GM15510 (cell line): Measurements from ENCODE around the gene EFCAB11.

Source experiments
- POLR2A ChIP-seq: IDR thresholded peaks from 3 replicates; pipeline ENCODE4 v1.6.1; 2011; ENCODE audit warnings: borderline replicate concordance; ENCODE audit not compliant: insufficient read length; ENCODE audit errors: extremely low read depth

EFCAB11 gene

DNA sequence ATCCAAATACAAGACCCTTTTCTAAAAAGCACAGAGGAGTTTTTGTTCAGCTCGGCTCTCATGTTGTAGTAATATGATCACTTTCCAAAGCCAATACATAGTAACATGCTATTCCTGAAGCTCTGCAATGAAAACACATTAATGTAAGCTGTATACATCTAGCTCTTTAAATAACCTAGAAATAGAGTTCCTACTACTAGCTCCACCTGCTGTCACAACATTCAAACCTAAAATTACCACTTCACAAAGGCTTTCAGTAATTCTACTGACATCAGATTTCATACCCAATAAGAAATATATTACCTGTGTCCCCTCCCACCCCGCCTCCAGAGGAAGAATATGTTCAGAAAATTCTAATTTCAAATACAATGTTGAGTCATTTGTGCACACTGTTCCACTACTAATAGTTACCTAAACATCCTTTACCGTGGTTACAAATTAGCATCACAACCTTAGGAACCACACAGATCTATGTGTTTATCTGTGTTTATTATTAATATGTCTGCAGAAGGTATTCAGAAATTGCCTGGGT lies 17.8 kb downstream of the EFCAB11 start:
- no peak for TF ChIP-seq POLR2A

- TF ChIP-seq POLR2A: no peak
Observed at GRCh38 chr14:89933002-89933401, 21.5 kb downstream of the EFCAB11 start.

- TF ChIP-seq POLR2A: no peak
Observed at GRCh38 chr14:89927186-89927865, 27.2 kb downstream of the EFCAB11 start.

- no peak for TF ChIP-seq POLR2A
Observed at GRCh38 chr14:89926694-89927093, 27.8 kb downstream of the EFCAB11 start.

GRCh38 chr14:89924268-89924667 lies 30.3 kb downstream of the EFCAB11 start:
- no peak for TF ChIP-seq POLR2A

DNA sequence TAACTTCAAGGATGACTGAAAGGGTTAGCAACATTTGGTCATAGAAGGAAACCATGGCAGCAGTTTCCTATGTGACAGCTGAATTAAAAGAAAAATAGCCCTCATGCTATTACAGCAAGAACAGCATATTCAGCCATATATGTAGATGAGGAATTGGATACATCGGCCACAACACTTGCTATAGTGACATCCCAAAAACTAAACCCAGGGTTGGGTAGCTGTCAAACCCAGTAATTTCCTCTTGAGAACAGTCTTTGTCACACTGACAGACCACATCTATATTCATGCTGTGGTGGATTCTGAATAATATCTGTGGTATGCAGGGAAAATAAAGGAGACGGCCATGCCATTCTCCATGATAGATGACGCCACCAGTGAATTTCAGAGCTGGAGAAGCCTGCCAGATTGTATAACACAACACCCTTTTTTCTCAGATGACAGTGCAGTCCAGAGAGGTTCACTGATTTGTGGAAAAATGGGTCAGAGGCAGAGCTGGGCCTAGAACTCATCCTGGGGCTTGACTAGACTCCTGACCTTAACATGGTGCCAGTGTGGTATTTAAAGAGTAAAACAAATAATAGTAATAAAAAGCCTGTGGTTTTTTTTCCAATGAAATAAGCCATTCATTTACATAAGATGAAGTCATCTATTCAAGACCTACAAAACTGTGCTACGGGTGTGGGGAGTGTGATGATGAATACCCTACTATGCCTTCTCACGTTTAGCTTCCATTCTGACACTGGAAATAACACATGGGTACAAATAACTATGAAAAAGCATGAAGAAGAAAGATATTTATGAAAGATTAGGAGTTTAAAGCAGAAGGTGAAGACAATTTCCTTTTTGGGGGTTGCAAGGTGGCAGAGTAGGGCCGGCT lies 32.3 kb downstream of the EFCAB11 start:
- TF ChIP-seq POLR2A: no peak

DNA sequence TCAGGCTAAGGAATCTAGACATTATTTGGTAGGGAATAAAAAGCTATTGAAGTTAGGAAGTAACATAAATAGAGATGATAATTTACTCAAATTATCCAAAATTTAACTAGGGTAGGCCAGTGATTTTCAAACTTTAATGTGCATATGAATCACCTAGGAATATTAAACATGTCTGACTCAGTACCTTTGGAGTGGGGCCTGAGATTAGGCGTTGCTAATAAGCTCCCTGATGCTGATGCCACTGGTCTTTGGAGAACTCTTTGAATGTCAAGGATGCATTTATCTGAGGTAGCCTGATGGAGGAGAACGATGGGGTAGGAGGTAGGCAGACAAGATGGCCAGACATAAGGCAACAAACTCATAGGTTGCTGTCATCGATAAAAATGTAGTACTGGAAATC lies 33.2 kb downstream of the EFCAB11 start:
- no peak for TF ChIP-seq POLR2A

DNA sequence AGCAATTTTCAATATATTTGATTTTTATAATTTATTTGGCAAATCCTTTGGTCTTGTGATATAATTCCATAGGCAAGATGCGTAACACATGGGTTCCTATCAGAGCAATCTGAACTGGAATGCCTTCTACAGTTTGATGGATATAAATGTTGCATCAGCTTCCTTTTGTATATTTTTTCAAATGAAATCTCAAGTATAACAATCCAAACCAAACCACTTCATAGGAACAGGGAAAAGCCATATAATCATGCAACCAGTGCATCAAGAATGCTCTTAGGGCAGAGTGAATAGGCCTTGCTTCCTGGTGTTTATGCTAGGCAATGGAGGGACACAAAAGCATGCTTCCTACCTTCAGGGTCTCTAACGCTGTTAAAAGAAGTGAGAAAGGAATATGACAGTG lies 34.5 kb downstream of the EFCAB11 start:
- TF ChIP-seq POLR2A: no peak

DNA sequence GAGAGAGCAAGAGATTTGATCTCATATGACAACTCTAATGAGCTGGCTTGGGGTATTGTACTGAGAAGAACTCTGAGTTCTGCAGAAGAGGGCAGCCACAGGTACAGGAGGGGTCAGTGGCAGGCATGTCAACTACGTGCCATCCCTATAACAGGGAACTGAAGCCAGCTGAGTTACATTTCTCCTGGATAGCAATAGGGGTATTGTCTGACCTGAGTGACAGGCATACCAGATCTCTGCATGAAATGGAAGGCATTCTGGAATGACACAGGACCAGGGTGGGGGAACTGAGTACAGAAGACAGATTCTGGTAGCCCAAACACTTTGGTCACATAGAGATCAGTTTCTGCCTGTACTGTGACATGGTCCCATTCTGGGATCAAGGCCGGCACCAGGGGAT lies 35.8 kb downstream of the EFCAB11 start:
- TF ChIP-seq POLR2A: no peak

DNA sequence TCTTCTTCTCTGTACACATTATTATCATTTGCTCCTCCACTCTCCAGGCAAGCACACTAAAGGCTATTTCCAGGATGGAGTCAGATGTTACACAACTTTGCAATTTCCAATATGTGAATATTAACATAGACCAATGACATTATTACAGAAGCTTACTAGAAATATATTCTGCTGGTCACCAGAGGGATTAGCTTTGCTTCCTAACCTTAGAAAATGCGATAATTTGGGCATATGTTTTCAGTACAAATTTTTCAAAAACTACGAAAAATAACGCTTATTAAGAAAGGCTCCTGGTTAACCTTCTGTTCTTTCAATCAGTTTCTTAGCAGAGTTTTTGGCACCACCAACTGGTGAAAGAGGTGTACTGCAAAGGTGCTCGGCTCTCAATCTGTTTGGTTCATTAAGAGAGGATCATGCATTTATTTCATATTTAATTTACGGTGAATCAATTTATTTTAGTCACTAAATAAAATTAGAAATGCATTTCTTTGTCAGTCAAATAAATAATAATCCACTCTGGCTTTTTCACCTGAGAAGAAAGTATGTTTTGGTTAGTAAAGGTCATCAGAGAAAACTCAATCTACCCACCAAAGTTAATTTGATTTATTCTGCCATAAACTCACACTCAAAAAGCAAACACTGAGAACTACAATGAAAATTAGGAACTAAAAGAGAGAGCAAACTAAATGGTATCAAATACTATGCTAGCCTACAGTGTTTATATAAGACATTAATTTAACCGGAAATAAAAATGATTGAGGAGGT lies 39.2 kb downstream of the EFCAB11 start:
- TF ChIP-seq POLR2A: no peak

DNA sequence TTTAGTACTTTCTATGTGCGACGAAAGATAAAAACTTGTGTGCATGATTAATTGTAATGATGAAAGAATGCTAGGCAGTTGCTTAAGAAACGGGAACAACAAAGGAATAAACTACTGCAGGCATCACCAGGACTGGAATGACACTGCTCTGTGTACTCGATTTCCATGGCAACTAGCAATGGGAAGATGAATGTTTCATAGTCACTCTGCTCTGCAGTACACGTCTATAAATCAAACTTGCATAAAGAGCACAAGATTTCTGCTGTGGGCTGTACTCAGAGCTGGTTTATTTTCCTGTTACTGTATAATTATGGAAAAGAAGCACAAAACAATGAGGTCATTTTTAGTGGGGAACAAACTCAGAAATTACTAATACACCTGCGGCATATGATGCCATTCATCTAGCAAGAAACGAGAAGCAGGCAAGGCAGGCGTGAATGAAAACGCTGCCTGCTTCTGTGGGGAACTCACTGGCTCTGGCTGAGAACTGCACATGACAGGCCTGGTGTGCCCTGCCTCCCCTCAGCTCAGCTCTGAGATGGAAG lies 41.8 kb downstream of the EFCAB11 start:
- no peak for TF ChIP-seq POLR2A

DNA sequence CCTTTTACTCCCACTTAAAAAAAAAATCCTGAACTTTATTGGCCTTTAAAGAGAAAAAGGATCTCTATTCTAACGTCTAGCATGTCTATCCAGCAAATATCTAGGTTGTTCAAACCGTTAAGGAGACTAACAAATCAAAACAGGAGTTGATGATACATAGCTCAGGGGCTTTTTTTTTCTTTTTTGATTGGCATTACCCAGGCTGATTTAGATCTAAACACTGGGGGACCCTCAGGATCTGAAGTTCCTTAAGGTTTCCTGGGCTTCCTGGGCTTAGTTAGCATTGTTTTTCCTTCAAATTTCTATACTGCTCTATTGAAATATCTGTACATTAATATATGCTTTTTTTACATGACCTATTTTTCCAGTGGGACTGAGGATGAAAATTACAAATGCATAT lies 42.3 kb downstream of the EFCAB11 start:
- no peak for TF ChIP-seq POLR2A

DNA sequence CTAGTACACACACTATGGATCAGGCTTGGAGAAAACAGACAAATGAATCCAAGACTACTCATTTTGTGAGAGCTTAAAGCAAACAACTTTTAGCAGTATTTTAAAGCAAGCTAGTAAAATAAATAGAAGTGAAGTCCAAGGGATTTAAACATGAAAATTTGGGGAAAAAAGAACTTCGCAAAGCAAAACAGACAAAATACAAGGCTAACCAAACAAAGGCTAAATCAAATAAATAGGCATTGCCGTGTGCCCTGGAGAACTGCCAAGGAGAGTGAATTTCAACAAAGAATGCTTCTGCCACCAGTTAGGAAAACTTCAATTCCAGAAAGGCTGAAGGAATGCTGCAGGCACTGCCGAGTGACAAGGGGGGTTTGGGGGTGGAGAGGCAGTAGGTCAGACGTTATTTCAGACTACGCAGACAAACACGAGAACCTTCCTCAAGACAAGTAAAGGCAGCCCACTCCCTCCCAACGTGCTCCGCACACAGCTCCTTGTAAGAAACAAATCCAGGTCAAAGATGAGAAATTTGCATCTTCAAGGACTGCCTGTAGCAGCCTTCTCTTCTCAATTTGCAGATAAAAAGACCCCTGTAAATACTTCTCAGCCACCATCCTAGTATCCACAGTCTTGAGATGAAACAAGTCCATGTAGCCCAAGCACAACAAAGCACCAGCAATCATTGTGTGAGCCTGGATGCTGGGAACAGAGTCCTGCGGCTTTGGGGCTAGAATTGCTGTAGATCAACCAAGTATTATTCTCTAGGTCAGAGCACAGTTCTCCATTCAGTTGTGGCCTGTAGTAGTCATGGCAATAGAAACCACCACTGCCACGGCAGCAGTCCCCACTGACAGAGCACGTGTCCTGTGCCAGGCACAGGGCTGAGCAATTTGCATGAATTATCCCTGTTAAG lies 43.3 kb downstream of the EFCAB11 start:
- TF ChIP-seq POLR2A: no peak

DNA sequence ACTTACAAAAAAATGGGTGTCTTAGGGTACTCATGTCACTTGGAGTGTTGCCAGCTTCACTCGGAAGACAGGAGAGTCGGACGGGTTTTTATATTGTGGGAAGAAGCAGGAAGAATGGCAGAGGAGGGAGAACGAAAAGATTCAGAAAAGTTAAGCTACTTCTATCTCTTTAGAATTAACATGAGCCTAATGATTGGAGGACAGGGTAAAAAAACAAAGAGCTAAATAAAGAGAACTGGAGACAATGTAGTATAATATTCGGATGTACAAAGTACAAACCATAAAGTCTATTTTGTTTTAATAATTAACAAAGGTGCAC lies 43.9 kb downstream of the EFCAB11 start:
- no peak for TF ChIP-seq POLR2A

- TF ChIP-seq POLR2A: no peak
Observed at GRCh38 chr14:89909586-89909985, 44.9 kb downstream of the EFCAB11 start.
